Measurements from ENCODE around the gene SPRR3.

The SPRR3 gene

GRCh38 chr1:152960452-152961044 lies 41.0 kb upstream of the SPRR3 start:
- no peak overlapping the region for H3K4me3 ChIP-seq (replicated peaks in 1 of 2; ENCODE audit: low read depth in 2 of 2, low read length in 2 of 2)
- DNase-seq (ENCODE audit: low read depth in 2 of 2), result no peak
- no peak for TF ChIP-seq CTCF (IDR thresholded peaks at IDR 0.05; ENCODE audit: low read depth, low read length)

- no peak overlapping the region for H3K4me3 ChIP-seq (replicated peaks in 1 of 2; ENCODE audit: low read depth in 2 of 2, low read length in 2 of 2)
- DNase-seq (ENCODE audit: low read depth in 2 of 2), result no peak
- TF ChIP-seq CTCF (IDR thresholded peaks at IDR 0.05; ENCODE audit: low read depth, low read length), result no peak
These were observed 40.2 kb upstream of the SPRR3 start for GRCh38 chr1:152961226-152961891.

- no peak overlapping the region for H3K4me3 ChIP-seq (replicated peaks in 1 of 2; ENCODE audit: low read depth in 2 of 2, low read length in 2 of 2)
- TF ChIP-seq CTCF (IDR thresholded peaks at IDR 0.05; ENCODE audit: low read depth, low read length), result no peak
- DNase-seq (ENCODE audit: low read depth in 2 of 2), result no peak
These were observed 38.6 kb upstream of the SPRR3 start for GRCh38 chr1:152962876-152963415.

- H3K4me3 ChIP-seq (replicated peaks in 1 of 2; ENCODE audit: low read depth in 2 of 2, low read length in 2 of 2), result no peak overlapping the region
- TF ChIP-seq CTCF (IDR thresholded peaks at IDR 0.05; ENCODE audit: low read depth, low read length), result no peak
- DNase-seq (ENCODE audit: low read depth in 2 of 2), result no peak
These were observed 37.0 kb upstream of the SPRR3 start for GRCh38 chr1:152964536-152964935.

GRCh38 chr1:152965853-152966252 lies 35.7 kb upstream of the SPRR3 start:
- no peak overlapping the region for H3K4me3 ChIP-seq (replicated peaks in 1 of 2; ENCODE audit: low read depth in 2 of 2, low read length in 2 of 2)
- no peak for DNase-seq (ENCODE audit: low read depth in 2 of 2)
- TF ChIP-seq CTCF (IDR thresholded peaks at IDR 0.05; ENCODE audit: low read depth, low read length), result no peak

GRCh38 chr1:152967201-152967600 lies 34.3 kb upstream of the SPRR3 start:
- no peak for DNase-seq (ENCODE audit: low read depth in 2 of 2)
- no peak overlapping the region for H3K4me3 ChIP-seq (replicated peaks in 1 of 2; ENCODE audit: low read depth in 2 of 2, low read length in 2 of 2)
- no peak for TF ChIP-seq CTCF (IDR thresholded peaks at IDR 0.05; ENCODE audit: low read depth, low read length)

Data from cardiac fibroblast (primary cell).